C4-2B (cell line): ENCODE results near the gene FHOD3.

Source experiments
- H3K27ac ChIP-seq: fragments of 450-650 bp; 2 replicates; pipeline ENCODE4 v1.5.1; 2017
- CTCF ChIP-seq: fragments of 450-650 bp; conservative IDR thresholded peaks from 2 replicates; pipeline ENCODE4 v1.5.1; 2017; ENCODE audit warnings: mild to moderate bottlenecking
- ZFX ChIP-seq: fragments of 450-650 bp; IDR thresholded peaks from 2 replicates; pipeline ENCODE4 v1.6.1; 2017

Gene FHOD3

GRCh38 chr18:36360256-36360909, 62.9 kb downstream of the FHOD3 start:
- H3K27ac ChIP-seq: no peak overlapping the region
- TF ChIP-seq ZFX: no peak
- TF ChIP-seq CTCF: no peak

GRCh38 chr18:36364911-36365624, 67.6 kb downstream of the FHOD3 start:
- TF ChIP-seq CTCF (no peak), ZFX (no peak)
- H3K27ac ChIP-seq: no peak overlapping the region

GRCh38 chr18:36365836-36366775, 68.6 kb downstream of the FHOD3 start:
- H3K27ac ChIP-seq: no peak overlapping the region

GRCh38 chr18:36366994-36367839, 69.7 kb downstream of the FHOD3 start:
- H3K27ac ChIP-seq: no peak overlapping the region
- no peak for TF ChIP-seq CTCF
- TF ChIP-seq ZFX: no peak

More at GRCh38 chr18:36365836-36366775, 68.6 kb downstream of the FHOD3 start:
- TF ChIP-seq ZFX (no peak), CTCF (no peak)

GRCh38 chr18:36368889-36369288, 71.4 kb downstream of the FHOD3 start:
- TF ChIP-seq CTCF: no peak
- no peak for TF ChIP-seq ZFX
- H3K27ac ChIP-seq: no peak overlapping the region

- TF ChIP-seq ZFX (no peak), CTCF (no peak)
- no peak overlapping the region for H3K27ac ChIP-seq
Observed at GRCh38 chr18:36372903-36373311, 75.4 kb downstream of the FHOD3 start.
